Memory B cell (primary cell): ENCODE measurements around the gene NCOA1.

Source experiments
- ATAC-seq: fragments of 150-1000 bp; cut with Tn5 transposase; 2 replicates; pipeline ENCODE4 v1.10.0; 2021; ENCODE audit warnings: low read depth, mild to moderate bottlenecking, moderate library complexity
- DNase-seq, 2 donors: peaks; one replicate each; pipeline ENCODE4 v3.0.0; 2022; ENCODE audit warnings: low spot score in 2 of 2
- H3K27ac Mint-ChIP-seq: one replicate; pipeline ENCODE4 v1.8.0; 2022; ENCODE audit warnings: mild to moderate bottlenecking, moderate library complexity, mixed read lengths
- H3K27me3 Mint-ChIP-seq: one replicate; pipeline ENCODE4 v1.8.0; 2022; ENCODE audit warnings: mixed read lengths
- H3K36me3 Mint-ChIP-seq: one replicate; pipeline ENCODE4 v1.8.0; 2022; ENCODE audit warnings: mild to moderate bottlenecking, mixed read lengths
- H3K4me1 Mint-ChIP-seq: one replicate; pipeline ENCODE4 v1.8.0; 2022; ENCODE audit warnings: mixed read lengths
- H3K4me3 Mint-ChIP-seq: one replicate; pipeline ENCODE4 v1.8.0; 2022; ENCODE audit warnings: mild to moderate bottlenecking, moderate library complexity, mixed read lengths
- H3K9me3 Mint-ChIP-seq: one replicate; pipeline ENCODE4 v1.8.0; 2022; ENCODE audit warnings: mixed read lengths

The NCOA1 gene

GRCh38 chr2:24617424-24617823 is 126.4 kb downstream of the NCOA1 start:
- Mint-ChIP-seq H3K4me3 (no peak overlapping the region), H3K27ac (no peak overlapping the region), H3K4me1 (peaks cover 10% of the 10 kb centered on the region), H3K9me3 (no peaks in the 10 kb centered on the region), H3K27me3 (no peaks in the 10 kb centered on the region), H3K36me3 (no peaks in the 10 kb centered on the region)
- no peak for DNase-seq
- no peak for ATAC-seq

GRCh38 chr2:24618144-24618543 is 127.1 kb downstream of the NCOA1 start:
- peaks cover 1% of the 10 kb centered on the region for H3K36me3 Mint-ChIP-seq
- H3K9me3 Mint-ChIP-seq: no peaks in the 10 kb centered on the region

DNA sequence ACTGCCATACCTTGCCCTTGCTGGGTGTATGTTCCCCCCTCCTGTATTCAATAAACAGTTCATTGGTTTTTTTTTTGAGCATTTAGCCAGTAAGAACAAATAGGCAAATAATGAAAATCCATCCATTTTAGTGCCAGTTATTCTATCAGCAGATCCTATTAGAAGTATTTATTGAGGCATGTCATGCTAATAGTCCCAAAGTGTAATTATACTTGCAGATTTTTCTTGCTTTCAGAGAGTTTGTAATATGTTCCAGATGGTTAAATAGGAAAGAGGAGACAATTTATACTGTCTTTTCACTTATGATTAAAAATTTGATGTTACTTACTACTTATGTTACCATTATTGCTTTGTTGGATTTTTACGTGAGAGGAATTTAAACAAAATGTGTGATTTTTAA is 127.6 kb downstream of the NCOA1 start:
- ATAC-seq (no peak), DNase-seq (no peak)
- H3K4me1 Mint-ChIP-seq: peaks cover 10% of the 10 kb centered on the region
- H3K4me3 Mint-ChIP-seq: no peak overlapping the region
- H3K27ac Mint-ChIP-seq: no peak overlapping the region
- no peaks in the 10 kb centered on the region for H3K27me3 Mint-ChIP-seq
- H3K9me3 Mint-ChIP-seq: no peaks in the 10 kb centered on the region
- peaks cover 1% of the 10 kb centered on the region for H3K36me3 Mint-ChIP-seq

More at GRCh38 chr2:24618144-24618543, 127.1 kb downstream of the NCOA1 start:
- Mint-ChIP-seq H3K4me1 (peaks cover 14% of the 10 kb centered on the region), H3K4me3 (no peak overlapping the region), H3K27ac (no peak overlapping the region), H3K27me3 (no peaks in the 10 kb centered on the region)
- DNase-seq (no peak), ATAC-seq (no peak)

DNA sequence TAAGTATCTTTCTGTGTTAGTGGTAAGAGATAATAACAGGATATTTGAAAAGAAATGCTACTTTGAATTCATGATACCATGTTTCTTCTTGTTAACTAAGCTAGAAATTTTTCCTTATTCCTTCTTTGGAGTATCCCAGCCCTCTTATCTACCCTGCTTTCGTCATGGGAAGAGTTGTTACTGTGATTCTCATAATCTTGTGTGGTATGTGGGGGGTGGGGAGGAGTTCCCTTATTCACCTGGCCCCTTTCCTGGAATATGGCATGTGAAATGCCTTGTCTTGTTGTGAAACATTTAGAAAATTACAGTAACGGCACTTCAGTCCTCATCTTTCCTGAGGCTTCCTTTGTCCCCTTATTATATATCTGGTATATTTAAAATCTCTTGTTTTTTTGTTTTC is 129.9 kb downstream of the NCOA1 start:
- H3K4me1 Mint-ChIP-seq: peaks cover 16% of the 10 kb centered on the region

GRCh38 chr2:24621779-24622538 is 130.9 kb downstream of the NCOA1 start:
- no peaks in the 10 kb centered on the region for H3K9me3 Mint-ChIP-seq
- H3K27ac Mint-ChIP-seq: no peak overlapping the region
- no peaks in the 10 kb centered on the region for H3K27me3 Mint-ChIP-seq
- H3K36me3 Mint-ChIP-seq: peaks cover 3% of the 10 kb centered on the region
- DNase-seq (no peak), ATAC-seq (no peak)
- peaks cover 22% of the 10 kb centered on the region for H3K4me1 Mint-ChIP-seq
- no peak overlapping the region for H3K4me3 Mint-ChIP-seq

More for the DNA sequence above, 129.9 kb downstream of the NCOA1 start:
- DNase-seq (no peak), ATAC-seq (no peak)
- Mint-ChIP-seq H3K27me3 (no peaks in the 10 kb centered on the region), H3K27ac (no peak overlapping the region), H3K9me3 (no peaks in the 10 kb centered on the region), H3K4me3 (no peak overlapping the region), H3K36me3 (peaks cover 3% of the 10 kb centered on the region)

- Mint-ChIP-seq H3K9me3 (no peaks in the 10 kb centered on the region), H3K27ac (no peak overlapping the region), H3K4me1 (peaks cover 21% of the 10 kb centered on the region), H3K4me3 (no peak overlapping the region), H3K27me3 (no peaks in the 10 kb centered on the region), H3K36me3 (peaks cover 3% of the 10 kb centered on the region)
- no peak for ATAC-seq
- DNase-seq: no peak
Observed at GRCh38 chr2:24623535-24623934, 132.5 kb downstream of the NCOA1 start.

GRCh38 chr2:24625728-24626127 is 134.7 kb downstream of the NCOA1 start:
- H3K4me3 Mint-ChIP-seq: no peak overlapping the region
- H3K27ac Mint-ChIP-seq: no peak overlapping the region
- peaks cover 25% of the 10 kb centered on the region for H3K4me1 Mint-ChIP-seq
- ATAC-seq (no peak), DNase-seq (no peak)
- peaks cover 3% of the 10 kb centered on the region for H3K36me3 Mint-ChIP-seq
- H3K9me3 Mint-ChIP-seq: no peaks in the 10 kb centered on the region
- no peaks in the 10 kb centered on the region for H3K27me3 Mint-ChIP-seq

DNA sequence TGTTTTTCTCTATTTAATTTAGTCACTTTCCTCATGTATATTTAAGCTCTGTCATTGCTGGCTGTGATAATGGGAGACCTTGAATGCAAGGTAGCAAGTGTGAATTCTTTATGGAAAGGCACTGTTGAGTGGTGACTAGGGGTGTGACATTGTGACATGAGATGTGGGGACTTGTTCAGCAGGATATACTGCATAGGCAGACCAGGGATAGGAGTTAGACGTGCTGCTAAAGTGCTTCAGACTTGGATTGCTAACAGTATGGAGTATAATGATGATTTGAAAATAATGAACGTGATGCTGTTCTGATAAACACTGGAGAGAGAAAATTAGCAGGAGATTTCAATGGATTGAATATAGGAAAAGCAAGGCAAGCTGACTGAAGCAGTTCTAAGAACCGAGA is 135.1 kb downstream of the NCOA1 start:
- Mint-ChIP-seq H3K9me3 (no peaks in the 10 kb centered on the region), H3K36me3 (peaks cover 3% of the 10 kb centered on the region), H3K4me3 (no peak overlapping the region), H3K4me1 (peaks cover 25% of the 10 kb centered on the region), H3K27me3 (no peaks in the 10 kb centered on the region), H3K27ac (no peak overlapping the region)
- no peak for DNase-seq
- ATAC-seq: no peak

GRCh38 chr2:24628746-24629145 is 137.7 kb downstream of the NCOA1 start:
- peaks cover 27% of the 10 kb centered on the region for H3K4me1 Mint-ChIP-seq
- H3K36me3 Mint-ChIP-seq: peaks cover 2% of the 10 kb centered on the region
- no peak overlapping the region for H3K4me3 Mint-ChIP-seq
- no peaks in the 10 kb centered on the region for H3K27me3 Mint-ChIP-seq
- peak overlapping the region; percentile 5 for H3K27ac Mint-ChIP-seq
- H3K9me3 Mint-ChIP-seq: no peaks in the 10 kb centered on the region
- DNase-seq (no peak), ATAC-seq (no peak)

DNA sequence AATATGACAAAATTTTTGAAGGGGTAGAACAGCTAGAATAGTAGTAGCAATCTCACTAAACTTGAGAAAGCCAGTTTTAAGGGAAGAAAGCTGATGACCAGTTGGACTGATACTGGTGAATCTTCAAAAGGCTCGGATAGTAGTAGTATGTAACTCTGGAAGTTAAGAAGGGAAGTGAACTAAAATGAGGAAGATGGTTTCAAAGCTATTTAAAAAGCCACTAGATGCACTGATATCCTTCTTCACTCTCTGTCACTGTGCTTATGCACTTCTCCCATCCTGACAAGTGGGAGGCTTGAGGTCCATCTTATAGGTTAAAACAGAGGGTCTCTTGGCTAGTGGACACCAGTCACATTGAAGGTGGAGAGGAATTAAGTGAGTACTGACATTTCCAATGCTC is 141.1 kb downstream of the NCOA1 start:
- Mint-ChIP-seq H3K4me1 (peaks cover 21% of the 10 kb centered on the region), H3K27ac (no peak overlapping the region), H3K27me3 (no peaks in the 10 kb centered on the region), H3K36me3 (no peaks in the 10 kb centered on the region), H3K9me3 (no peaks in the 10 kb centered on the region), H3K4me3 (no peak overlapping the region)
- no peak for ATAC-seq
- DNase-seq: no peak

GRCh38 chr2:24635181-24635580 is 144.1 kb downstream of the NCOA1 start:
- peaks cover 6% of the 10 kb centered on the region for H3K36me3 Mint-ChIP-seq
- no peaks in the 10 kb centered on the region for H3K27me3 Mint-ChIP-seq
- H3K4me1 Mint-ChIP-seq: peaks cover 16% of the 10 kb centered on the region
- no peak overlapping the region for H3K27ac Mint-ChIP-seq
- DNase-seq (no peak), ATAC-seq (no peak)
- no peak overlapping the region for H3K4me3 Mint-ChIP-seq
- peaks cover 5% of the 10 kb centered on the region for H3K9me3 Mint-ChIP-seq

- Mint-ChIP-seq H3K27me3 (no peaks in the 10 kb centered on the region), H3K4me1 (peaks cover 18% of the 10 kb centered on the region), H3K4me3 (no peak overlapping the region), H3K27ac (no peak overlapping the region), H3K9me3 (peaks cover 5% of the 10 kb centered on the region), H3K36me3 (peaks cover 6% of the 10 kb centered on the region)
- ATAC-seq (no peak), DNase-seq (no peak)
Observed at GRCh38 chr2:24638568-24638967, 147.5 kb downstream of the NCOA1 start.

- peaks cover 10% of the 10 kb centered on the region for H3K36me3 Mint-ChIP-seq
- H3K4me1 Mint-ChIP-seq: peaks cover 13% of the 10 kb centered on the region
- no peaks in the 10 kb centered on the region for H3K27me3 Mint-ChIP-seq
- H3K4me3 Mint-ChIP-seq: no peak overlapping the region
- peaks cover 5% of the 10 kb centered on the region for H3K9me3 Mint-ChIP-seq
- no peak for DNase-seq
- no peak for ATAC-seq
- H3K27ac Mint-ChIP-seq: no peak overlapping the region
Observed at GRCh38 chr2:24642351-24642750, 151.3 kb downstream of the NCOA1 start.

DNA sequence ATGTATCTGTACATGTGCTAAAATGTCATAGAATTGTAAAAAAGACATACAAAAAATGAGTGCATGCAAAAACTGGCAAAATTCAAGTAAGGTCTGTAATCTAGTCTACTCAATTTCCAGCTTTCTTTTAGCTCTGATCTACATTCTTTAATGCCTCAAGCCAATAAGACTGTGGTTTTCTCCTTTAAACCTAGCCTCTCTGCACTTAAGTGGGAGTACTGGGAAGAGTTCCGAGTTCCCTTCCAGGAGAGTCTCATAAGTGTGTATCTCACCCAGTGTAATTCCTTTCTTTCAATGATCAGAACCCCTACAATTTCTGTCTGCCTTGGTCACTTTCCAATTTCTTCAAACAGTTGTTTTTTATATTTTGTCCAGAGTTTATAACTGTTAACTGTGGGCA is 152.0 kb downstream of the NCOA1 start:
- DNase-seq: no peak
- Mint-ChIP-seq H3K9me3 (peaks cover 5% of the 10 kb centered on the region), H3K4me3 (no peak overlapping the region), H3K36me3 (peaks cover 7% of the 10 kb centered on the region), H3K27me3 (no peaks in the 10 kb centered on the region), H3K4me1 (peaks cover 13% of the 10 kb centered on the region), H3K27ac (no peak overlapping the region)
- no peak for ATAC-seq

DNA sequence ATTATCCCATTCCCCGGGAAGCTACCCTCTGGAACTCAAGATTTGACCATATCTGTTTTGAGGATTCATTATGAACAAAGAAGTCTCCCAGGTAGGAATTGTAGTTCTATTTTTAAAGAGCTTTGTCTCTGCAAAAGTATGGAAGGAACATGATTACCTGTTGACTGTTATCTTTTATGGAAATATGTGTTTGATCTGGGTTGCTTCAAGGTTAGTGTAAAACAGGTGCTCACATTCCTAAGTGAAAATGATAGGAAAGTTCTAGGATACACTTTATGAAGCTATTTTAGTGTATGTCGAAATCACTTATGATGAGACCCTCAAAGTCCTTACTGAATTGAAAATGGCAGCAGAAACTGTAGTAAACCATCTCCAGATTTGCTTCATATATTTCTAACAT is 153.0 kb downstream of the NCOA1 start:
- no peak overlapping the region for H3K27ac Mint-ChIP-seq
- DNase-seq (no peak), ATAC-seq (no peak)
- peaks cover 3% of the 10 kb centered on the region for H3K36me3 Mint-ChIP-seq
- no peaks in the 10 kb centered on the region for H3K9me3 Mint-ChIP-seq
- H3K27me3 Mint-ChIP-seq: no peaks in the 10 kb centered on the region
- H3K4me3 Mint-ChIP-seq: no peak overlapping the region
- H3K4me1 Mint-ChIP-seq: peaks cover 13% of the 10 kb centered on the region
